Neuronal stem cell (in vitro differentiated cells): ENCODE results near the gene BIVM.

Source experiments
- DNase-seq: peaks from one replicate; pipeline ENCODE4 v3.0.0-alpha.2; 2013; ENCODE audit warnings: low spot score
- H2AFZ ChIP-seq: one replicate; pipeline ENCODE4 v1.6.1; 2013; ENCODE audit warnings: mild to moderate bottlenecking, low read length, inconsistent platforms
- H2AK5ac ChIP-seq: 2 replicates; pipeline ENCODE4 v1.6.1; 2013; ENCODE audit warnings: low read depth, mild to moderate bottlenecking, inconsistent platforms, low read length, moderate library complexity, mixed read lengths
- H2BK120ac ChIP-seq: 2 replicates; pipeline ENCODE4 v1.6.1; 2013; ENCODE audit warnings: low read depth, mild to moderate bottlenecking, inconsistent platforms, low read length, moderate library complexity, mixed read lengths
- H2BK12ac ChIP-seq: one replicate; pipeline ENCODE4 v1.6.1; 2013; ENCODE audit warnings: low read length, inconsistent platforms
- H2BK15ac ChIP-seq: 2 replicates; pipeline ENCODE4 v1.6.1; 2013; ENCODE audit warnings: mild to moderate bottlenecking, low read length, inconsistent platforms, mixed read lengths
- H2BK5ac ChIP-seq: one replicate; pipeline ENCODE4 v1.6.1; 2013; ENCODE audit warnings: inconsistent platforms, mild to moderate bottlenecking, low read length, moderate library complexity
- H3K14ac ChIP-seq: one replicate; pipeline ENCODE4 v1.6.1; 2013; ENCODE audit warnings: low read length, inconsistent platforms
- H3K18ac ChIP-seq: 2 replicates; pipeline ENCODE4 v1.6.1; 2013; ENCODE audit warnings: low read length, inconsistent platforms
- H3K23ac ChIP-seq: 2 replicates; pipeline ENCODE4 v1.6.1; 2013; ENCODE audit warnings: low read depth, mild to moderate bottlenecking, mixed read lengths, low read length, inconsistent platforms; ENCODE audit not compliant: poor library complexity
- H3K27ac ChIP-seq: replicated peaks from 3 replicates; pipeline ENCODE4 v1.5.1; 2013; ENCODE audit warnings: low read length, inconsistent platforms
- H3K27me3 ChIP-seq, 3 experiments: 2 replicates each; pipeline ENCODE4 v1.6.1; 2013; ENCODE audit warnings: low read length in 3 of 3, mild to moderate bottlenecking in 2 of 3, inconsistent platforms in 1 of 3, low read depth in 1 of 3, mixed read lengths in 1 of 3, moderate library complexity in 1 of 3; ENCODE audit not compliant: control insufficient read depth in 3 of 3, insufficient read depth in 3 of 3
- H3K36me3 ChIP-seq, 2 donors: replicated peaks in 1 of 2; 2 replicates each; pipeline ENCODE4 v1.6.1; 2013; ENCODE audit warnings: low read length in 2 of 2; ENCODE audit not compliant: control insufficient read depth in 2 of 2, insufficient read depth in 2 of 2
- H3K4ac ChIP-seq: 2 replicates; pipeline ENCODE4 v1.6.1; 2013; ENCODE audit warnings: inconsistent platforms, mild to moderate bottlenecking, low read length, moderate library complexity
- H3K4me1 ChIP-seq, 2 donors: 1 replicate in 1 of 2; 2 replicates in 1 of 2; pipeline ENCODE4 v1.6.1; 2013; ENCODE audit warnings: low read length in 2 of 2, low read depth in 1 of 2; ENCODE audit not compliant: control insufficient read depth in 2 of 2, insufficient read depth in 1 of 2
- H3K4me2 ChIP-seq: one replicate; pipeline ENCODE4 v1.6.1; 2013; ENCODE audit warnings: mild to moderate bottlenecking, low read length, inconsistent platforms; ENCODE audit not compliant: insufficient read depth, poor library complexity, severe bottlenecking
- H3K4me3 ChIP-seq, 2 donors: 2 replicates each; pipeline ENCODE4 v1.5.1; 2013; ENCODE audit warnings: low read length in 2 of 2, mild to moderate bottlenecking in 2 of 2, inconsistent platforms in 1 of 2, moderate library complexity in 1 of 2
- H3K79me1 ChIP-seq: one replicate; pipeline ENCODE4 v1.6.1; 2013; ENCODE audit warnings: low read depth, mild to moderate bottlenecking, inconsistent platforms, low read length, moderate library complexity
- H3K9ac ChIP-seq: one replicate; pipeline ENCODE4 v1.6.1; 2013; ENCODE audit warnings: mild to moderate bottlenecking, low read depth, low read length, inconsistent platforms; ENCODE audit not compliant: poor library complexity
- H3K9me3 ChIP-seq, 2 donors: replicated peaks in 1 of 2; 2 replicates each; pipeline versions ENCODE3 to v1.6.1; 2013; ENCODE audit warnings: low read length in 2 of 2, mild to moderate bottlenecking in 2 of 2, inconsistent platforms in 1 of 2, low read depth in 1 of 2, mixed read lengths in 1 of 2, moderate library complexity in 1 of 2; ENCODE audit not compliant: control insufficient read depth in 2 of 2, insufficient read depth in 1 of 2
- H4K8ac ChIP-seq: one replicate; pipeline ENCODE4 v1.6.1; 2013; ENCODE audit warnings: low read depth, mild to moderate bottlenecking, inconsistent platforms, low read length, moderate library complexity
- H4K91ac ChIP-seq: one replicate; pipeline ENCODE4 v1.6.1; 2013; ENCODE audit warnings: low read length, low read depth, mild to moderate bottlenecking, inconsistent platforms; ENCODE audit not compliant: poor library complexity
- WGBS, 2 donors: extraction: QIAGEN DNeasy Blood & Tissue Kit; methylation state at CpG; one replicate each; pipeline ENCODE4 v1.1.7; 2013; ENCODE audit warnings: missing lambda C conversion rate in 2 of 2, mixed read lengths in 1 of 2; ENCODE audit not compliant: insufficient read length in 2 of 2, insufficient replicate concordance in 1 of 2; ENCODE audit errors: extremely low coverage in 2 of 2; 5-methylcytosine and 5-hydroxymethylcytosine counted together

Gene BIVM

GRCh38 chr13:102761071-102761470, 37.8 kb upstream of the BIVM start:
- H3K9ac ChIP-seq: no peak overlapping the region
- WGBS, 2 donors: no CpG with 5 or more reads among the region's 1 CpG
- H3K36me3 ChIP-seq: no peaks in the 10 kb centered on the region
- no peak for DNase-seq
- no peak overlapping the region for H3K27ac ChIP-seq
- no peak overlapping the region for H2AFZ ChIP-seq
- H2BK15ac ChIP-seq: no peak overlapping the region
- no peaks in the 10 kb centered on the region for H3K79me1 ChIP-seq
- no peak overlapping the region for H2BK12ac ChIP-seq
- H3K4me2 ChIP-seq: no peak overlapping the region
- no peak overlapping the region for H3K18ac ChIP-seq
- H3K14ac ChIP-seq: no peak overlapping the region
- H3K27me3 ChIP-seq: no peaks in the 10 kb centered on the region
- H2BK120ac ChIP-seq: no peak overlapping the region
- no peak overlapping the region for H4K8ac ChIP-seq
- H3K4ac ChIP-seq: no peak overlapping the region
- H4K91ac ChIP-seq: no peak overlapping the region
- no peak overlapping the region for H3K4me3 ChIP-seq
- H3K9me3 ChIP-seq: no peaks in the 10 kb centered on the region
- H2AK5ac ChIP-seq: no peak overlapping the region
- H3K4me1 ChIP-seq: peaks cover 0 to 2% of the 10 kb centered on the region in 2 donors
- no peak overlapping the region for H3K23ac ChIP-seq
- H2BK5ac ChIP-seq: no peak overlapping the region

DNA sequence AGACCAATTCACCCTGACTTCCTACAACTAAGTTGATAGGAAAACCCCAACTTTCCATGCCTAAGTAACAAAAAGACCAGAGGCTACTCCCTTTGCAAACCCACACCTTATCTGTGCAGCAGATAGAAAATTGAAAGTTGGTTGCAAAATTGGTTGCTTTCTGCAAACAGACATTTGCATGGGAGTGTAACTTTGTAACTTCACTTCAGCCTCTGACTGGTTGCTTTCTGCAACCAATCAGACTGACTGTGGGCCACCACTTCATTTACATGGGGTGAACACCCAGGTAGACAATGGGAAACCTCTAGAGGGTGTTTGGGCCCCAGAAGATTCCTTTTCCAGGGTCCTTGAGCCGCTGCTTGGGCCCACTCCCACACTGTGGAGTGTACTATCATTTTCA, 35.2 kb upstream of the BIVM start:
- no CpG with 5 or more reads among the region's 1 CpG for WGBS, 2 donors
- Histone ChIP-seq H3K9ac (no peak overlapping the region), H4K91ac (no peak overlapping the region), H2BK5ac (no peak overlapping the region), H3K4me2 (no peak overlapping the region), H2AFZ (no peak overlapping the region), H3K27me3 (no peaks in the 10 kb centered on the region), H3K14ac (no peak overlapping the region), H3K23ac (no peak overlapping the region), H3K36me3 (no peaks in the 10 kb centered on the region), H2BK15ac (no peak overlapping the region), H2BK12ac (no peak overlapping the region), H2BK120ac (no peak overlapping the region), H3K4me1 (no peaks in the 10 kb centered on the region), H3K79me1 (no peaks in the 10 kb centered on the region), H3K27ac (no peak overlapping the region), H3K18ac (no peak overlapping the region), H4K8ac (no peak overlapping the region), H3K9me3 (no peaks in the 10 kb centered on the region), H2AK5ac (no peak overlapping the region), H3K4ac (no peak overlapping the region), H3K4me3 (no peak overlapping the region)
- no peak for DNase-seq

- H2BK12ac ChIP-seq: no peak overlapping the region
- no peak overlapping the region for H3K9ac ChIP-seq
- H2AFZ ChIP-seq: no peak overlapping the region
- H3K27ac ChIP-seq: no peak overlapping the region
- H3K23ac ChIP-seq: no peak overlapping the region
- H3K9me3 ChIP-seq: peaks cover 0 to under 1% of the 10 kb centered on the region in 2 donors
- WGBS, 2 donors: no CpG with 5 or more reads among the region's 2 CpGs
- H2BK15ac ChIP-seq: no peak overlapping the region
- no peak overlapping the region for H3K4me2 ChIP-seq
- H3K79me1 ChIP-seq: peaks cover 5% of the 10 kb centered on the region
- no peak overlapping the region for H2AK5ac ChIP-seq
- H3K36me3 ChIP-seq: no peaks in the 10 kb centered on the region
- no peak overlapping the region for H3K4me3 ChIP-seq
- H3K4me1 ChIP-seq: peaks cover 0 to 6% of the 10 kb centered on the region in 2 donors
- no peak overlapping the region for H2BK120ac ChIP-seq
- no peak overlapping the region for H3K14ac ChIP-seq
- H4K91ac ChIP-seq: no peak overlapping the region
- DNase-seq: no peak
- no peak overlapping the region for H3K18ac ChIP-seq
- no peak overlapping the region for H4K8ac ChIP-seq
- no peak overlapping the region for H2BK5ac ChIP-seq
- no peak overlapping the region for H3K4ac ChIP-seq
- peaks cover 0 to 3% (median 0%) of the 10 kb centered on the region in 3 experiments for H3K27me3 ChIP-seq
Measured at GRCh38 chr13:102768909-102769308, 30.0 kb upstream of the BIVM start.

DNA sequence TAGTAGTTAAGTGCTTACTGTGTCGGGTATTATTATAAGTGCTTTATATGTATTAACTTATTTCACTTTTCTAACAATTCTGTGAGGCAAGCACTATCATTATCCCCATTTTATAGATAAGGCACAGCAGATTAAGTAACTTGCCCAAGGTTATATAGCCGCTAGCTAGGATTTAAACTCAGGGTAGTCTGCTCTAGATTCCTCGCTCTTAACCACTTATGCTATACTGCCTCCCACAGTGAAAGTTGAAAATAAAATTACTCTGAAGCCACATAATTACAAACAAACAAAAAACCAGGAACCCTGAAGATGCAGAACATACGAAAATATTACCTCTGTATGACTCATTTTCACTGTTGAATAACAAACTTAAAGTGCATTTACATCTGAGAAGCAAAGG, 29.2 kb upstream of the BIVM start:
- no peak overlapping the region for H3K18ac ChIP-seq
- H4K91ac ChIP-seq: no peak overlapping the region
- no peak overlapping the region for H2BK15ac ChIP-seq
- no peak overlapping the region for H3K4me3 ChIP-seq
- peaks cover 0 to 3% (median 0%) of the 10 kb centered on the region in 3 experiments for H3K27me3 ChIP-seq
- no peak for DNase-seq
- no peaks in the 10 kb centered on the region for H3K36me3 ChIP-seq
- peaks cover 0 to 3% of the 10 kb centered on the region in 2 donors for H3K9me3 ChIP-seq
- H3K23ac ChIP-seq: no peak overlapping the region
- no peak overlapping the region for H3K4me2 ChIP-seq
- no peak overlapping the region for H2BK120ac ChIP-seq
- H3K27ac ChIP-seq: no peak overlapping the region
- H2BK12ac ChIP-seq: no peak overlapping the region
- no peak overlapping the region for H3K4ac ChIP-seq
- peaks cover 0 to 7% of the 10 kb centered on the region in 2 donors for H3K4me1 ChIP-seq
- no peak overlapping the region for H2AFZ ChIP-seq
- no peak overlapping the region for H4K8ac ChIP-seq
- no peak overlapping the region for H2AK5ac ChIP-seq
- peaks cover 5% of the 10 kb centered on the region for H3K79me1 ChIP-seq
- no CpG with 5 or more reads among the region's 4 CpGs for WGBS, 2 donors
- H2BK5ac ChIP-seq: no peak overlapping the region
- H3K14ac ChIP-seq: no peak overlapping the region
- no peak overlapping the region for H3K9ac ChIP-seq
